ENCODE data around the gene SMNDC1. TPM values are rescaled to one million over a fixed set of nuclear protein-coding genes. Genes with fewer than 3 reads are reported as not detected.

SMNDC1 gene
- total RNA-seq, 2 experiments from 2014 or later: 40.2 to 48.1 TPM

DNA sequence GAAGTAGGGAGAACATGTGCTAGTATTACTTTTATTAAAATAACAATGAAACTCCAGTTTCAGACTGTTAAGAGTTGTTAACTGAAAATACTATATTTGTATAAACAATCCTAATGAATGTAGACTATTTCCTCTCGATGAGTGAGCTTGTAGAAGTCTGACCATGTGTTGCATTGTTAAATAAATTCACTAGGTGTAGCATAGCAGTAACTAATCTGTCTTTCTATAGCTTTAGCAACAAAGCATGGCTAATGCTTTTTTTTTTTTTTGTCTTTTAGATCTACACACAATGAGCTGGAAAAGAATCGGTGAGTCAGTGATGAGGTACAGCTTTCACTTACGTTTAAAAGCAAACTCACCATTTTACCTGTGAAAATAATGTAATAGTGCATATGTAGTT, 60.2 kb downstream of the SMNDC1 start:
- Histone ChIP-seq H3K4me3 (ENCODE audit: low read length) (no peak overlapping the region), H3K36me3 (ENCODE audit: insufficient read depth, low read length) (peaks cover 12% of the 10 kb centered on the region), H3K4me1 (ENCODE audit: insufficient read depth, low read length) (no peaks in the 10 kb centered on the region), H3K27me3 (ENCODE audit: control insufficient read depth in 1 of 2, insufficient read depth in 2 of 2, low read length in 2 of 2) (no peaks in the 10 kb centered on the region), H3K9me3 (ENCODE audit: control insufficient read depth in 1 of 2, insufficient read depth in 1 of 2, low read length in 2 of 2) (no peaks in the 10 kb centered on the region), H3K27ac (ENCODE audit: low read depth in 1 of 2, low read length in 2 of 2) (no peak overlapping the region)
- ATAC-seq (ENCODE audit: poor library complexity) (no peak), DNase-seq (no peak)
- CTCF ChIA-PET: interaction anchor here (0.8 kb wide), 1 partner anchor 106 kb away, joined by 3 read pairs; no protein-coding TSS in a partner anchor
- peaks cover 33% of the 10 kb centered on the region for H3K4me1 Mint-ChIP-seq (ENCODE audit: low read depth)
- peaks cover 2% of the 10 kb centered on the region for H3K9me3 Mint-ChIP-seq
- no peaks in the 10 kb centered on the region for H3K27me3 Mint-ChIP-seq
- intact Hi-C loops (cut with DNase I, micrococcal nuclease): no loop called here
- H3K4me3 Mint-ChIP-seq: no peak overlapping the region
- peaks cover 38% of the 10 kb centered on the region for H3K36me3 Mint-ChIP-seq (ENCODE audit: low read depth)
- no peak overlapping the region for H3K27ac Mint-ChIP-seq
- POLR2A ChIA-PET: interaction anchor here (1.2 to 2.0 kb wide), 2 partner anchors 34 to 36 kb away, joined by 4 to 6 read pairs; no protein-coding TSS in a partner anchor
- TF ChIP-seq, protein P1, sequence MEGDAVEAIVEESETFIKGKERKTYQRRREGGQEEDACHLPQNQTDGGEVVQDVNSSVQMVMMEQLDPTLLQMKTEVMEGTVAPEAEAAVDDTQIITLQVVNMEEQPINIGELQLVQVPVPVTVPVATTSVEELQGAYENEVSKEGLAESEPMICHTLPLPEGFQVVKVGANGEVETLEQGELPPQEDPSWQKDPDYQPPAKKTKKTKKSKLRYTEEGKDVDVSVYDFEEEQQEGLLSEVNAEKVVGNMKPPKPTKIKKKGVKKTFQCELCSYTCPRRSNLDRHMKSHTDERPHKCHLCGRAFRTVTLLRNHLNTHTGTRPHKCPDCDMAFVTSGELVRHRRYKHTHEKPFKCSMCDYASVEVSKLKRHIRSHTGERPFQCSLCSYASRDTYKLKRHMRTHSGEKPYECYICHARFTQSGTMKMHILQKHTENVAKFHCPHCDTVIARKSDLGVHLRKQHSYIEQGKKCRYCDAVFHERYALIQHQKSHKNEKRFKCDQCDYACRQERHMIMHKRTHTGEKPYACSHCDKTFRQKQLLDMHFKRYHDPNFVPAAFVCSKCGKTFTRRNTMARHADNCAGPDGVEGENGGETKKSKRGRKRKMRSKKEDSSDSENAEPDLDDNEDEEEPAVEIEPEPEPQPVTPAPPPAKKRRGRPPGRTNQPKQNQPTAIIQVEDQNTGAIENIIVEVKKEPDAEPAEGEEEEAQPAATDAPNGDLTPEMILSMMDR (IDR thresholded peaks at IDR 0.05): no peak

DNA sequence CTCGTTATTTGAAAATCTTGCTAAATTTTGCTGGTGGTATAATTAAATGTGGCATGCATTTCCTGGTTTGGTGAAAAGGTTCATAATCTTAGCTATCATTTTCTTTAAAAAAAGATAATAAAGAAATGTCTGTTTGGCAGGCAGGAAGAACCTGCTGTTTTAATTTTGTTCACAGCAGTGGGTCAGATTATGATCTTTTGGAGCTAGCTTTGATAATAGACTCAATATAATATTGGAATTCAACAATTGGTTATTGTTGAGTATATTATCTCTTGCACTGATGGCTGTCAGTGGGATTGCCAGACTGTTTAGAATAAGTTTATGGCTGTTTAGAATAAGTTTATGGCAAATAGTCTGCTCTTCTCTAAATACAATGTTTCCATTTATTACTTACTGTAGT, 62.2 kb downstream of the SMNDC1 start:
- Histone ChIP-seq H3K9me3 (ENCODE audit: control insufficient read depth in 1 of 2, insufficient read depth in 1 of 2, low read length in 2 of 2) (no peaks in the 10 kb centered on the region), H3K4me1 (ENCODE audit: insufficient read depth, low read length) (no peaks in the 10 kb centered on the region), H3K27ac (ENCODE audit: low read depth in 1 of 2, low read length in 2 of 2) (no peak overlapping the region), H3K4me3 (ENCODE audit: low read length) (no peak overlapping the region), H3K36me3 (ENCODE audit: insufficient read depth, low read length) (peaks cover 13% of the 10 kb centered on the region), H3K27me3 (ENCODE audit: control insufficient read depth in 1 of 2, insufficient read depth in 2 of 2, low read length in 2 of 2) (no peaks in the 10 kb centered on the region)
- TF ChIP-seq, protein P1 (IDR thresholded peaks at IDR 0.05): no peak
- DNase-seq (no peak), ATAC-seq (ENCODE audit: poor library complexity) (no peak)
- no peaks in the 10 kb centered on the region for H3K27me3 Mint-ChIP-seq
- H3K27ac Mint-ChIP-seq: no peak overlapping the region
- peaks cover 53% of the 10 kb centered on the region for H3K36me3 Mint-ChIP-seq (ENCODE audit: low read depth)
- intact Hi-C loops (cut with DNase I, micrococcal nuclease): no loop called here
- POLR2A ChIA-PET: interaction anchor here (1.5 to 1.8 kb wide), 2 partner anchors 32 to 34 kb away, joined by 5 read pairs; no protein-coding TSS in a partner anchor
- H3K4me3 Mint-ChIP-seq: no peak overlapping the region
- CTCF ChIA-PET: interaction anchor here (1.5 kb wide), 1 partner anchor 17 kb away, joined by 5 read pairs; no protein-coding TSS in a partner anchor
- peaks cover 50% of the 10 kb centered on the region for H3K4me1 Mint-ChIP-seq (ENCODE audit: low read depth)
- peaks cover 7% of the 10 kb centered on the region for H3K9me3 Mint-ChIP-seq

DNA sequence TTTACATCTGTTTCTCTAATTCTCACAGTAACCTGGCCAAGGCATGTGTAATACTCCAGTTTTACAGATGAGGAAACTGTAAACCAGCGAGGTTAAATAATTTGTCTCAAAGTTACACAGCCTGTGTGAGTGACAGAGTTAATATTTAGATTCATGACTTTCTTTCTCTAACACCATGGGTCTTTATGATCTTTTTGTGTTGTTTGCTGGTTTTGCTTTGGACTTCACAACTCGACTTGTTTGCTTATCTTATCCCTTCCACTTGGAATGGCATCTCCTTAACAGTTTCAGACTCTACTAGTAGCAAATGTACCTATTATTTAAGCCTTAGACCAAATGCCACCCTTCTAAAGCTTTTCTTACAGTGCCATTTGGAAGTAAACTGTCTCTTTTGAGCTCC, 62.9 kb downstream of the SMNDC1 start:
- ATAC-seq (ENCODE audit: poor library complexity) (no peak), DNase-seq (no peak)
- Mint-ChIP-seq H3K4me1 (ENCODE audit: low read depth) (peaks cover 51% of the 10 kb centered on the region), H3K27ac (no peak overlapping the region), H3K4me3 (peak overlapping the region; percentile 18), H3K9me3 (peaks cover 7% of the 10 kb centered on the region), H3K27me3 (no peaks in the 10 kb centered on the region), H3K36me3 (ENCODE audit: low read depth) (peaks cover 53% of the 10 kb centered on the region)
- Histone ChIP-seq H3K9me3 (ENCODE audit: control insufficient read depth in 1 of 2, insufficient read depth in 1 of 2, low read length in 2 of 2) (no peaks in the 10 kb centered on the region), H3K36me3 (ENCODE audit: insufficient read depth, low read length) (peaks cover 15% of the 10 kb centered on the region), H3K27ac (ENCODE audit: low read depth in 1 of 2, low read length in 2 of 2) (no peak overlapping the region), H3K27me3 (ENCODE audit: control insufficient read depth in 1 of 2, insufficient read depth in 2 of 2, low read length in 2 of 2) (no peaks in the 10 kb centered on the region), H3K4me1 (ENCODE audit: insufficient read depth, low read length) (no peaks in the 10 kb centered on the region), H3K4me3 (ENCODE audit: low read length) (no peak overlapping the region)
- intact Hi-C loops (cut with DNase I, micrococcal nuclease): no loop called here
- ChIA-PET POLR2A (interaction anchor here (1.2 to 1.8 kb wide), 3 partner anchors 31 to 48 kb away, joined by 3 to 5 read pairs (median 4); no protein-coding TSS in a partner anchor), CTCF (interaction anchor here (0.7 to 1.5 kb wide), 2 partner anchors 16 to 17 kb away, joined by 3 to 5 read pairs; no protein-coding TSS in a partner anchor)
- TF ChIP-seq, protein P1 (IDR thresholded peaks at IDR 0.05): no peak
